ENCODE data around the gene PDE11A.

Gene PDE11A

DNA sequence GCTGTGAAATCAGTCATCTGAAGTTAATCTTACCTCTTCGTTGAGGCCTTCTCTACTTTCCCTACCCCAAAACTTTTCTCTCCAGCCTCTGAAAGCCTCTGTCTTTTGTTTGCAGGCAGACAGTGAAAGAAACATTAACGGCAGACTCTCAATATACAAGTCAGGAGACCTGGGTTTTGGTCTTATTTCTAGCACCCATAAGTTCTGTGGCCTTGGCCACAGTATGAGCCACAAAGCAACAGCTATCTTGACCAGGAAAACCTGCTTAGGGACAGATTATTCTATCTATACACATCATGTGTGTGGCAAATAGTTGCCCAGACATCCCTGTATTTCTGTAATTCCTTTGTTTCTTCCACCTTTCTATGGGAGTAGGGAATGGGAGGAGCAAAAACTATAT is 361.7 kb downstream of the PDE11A start:
- in situ Hi-C loops (cut with MboI; ENCODE audit: low sequenced_read_pairs): no loop called here
- Histone ChIP-seq H3K27me3 (ENCODE audit: low read depth) (no peaks in the 10 kb centered on the region), H3K4me1 (peaks cover 45% of the 10 kb centered on the region), H3K9me3 (no peaks in the 10 kb centered on the region), H3K36me3 (replicated peaks) (no peaks in the 10 kb centered on the region), H3K4me3 (no peak overlapping the region)
- no peak for DNase-seq (ENCODE audit: low spot score in 2 of 2)

DNA sequence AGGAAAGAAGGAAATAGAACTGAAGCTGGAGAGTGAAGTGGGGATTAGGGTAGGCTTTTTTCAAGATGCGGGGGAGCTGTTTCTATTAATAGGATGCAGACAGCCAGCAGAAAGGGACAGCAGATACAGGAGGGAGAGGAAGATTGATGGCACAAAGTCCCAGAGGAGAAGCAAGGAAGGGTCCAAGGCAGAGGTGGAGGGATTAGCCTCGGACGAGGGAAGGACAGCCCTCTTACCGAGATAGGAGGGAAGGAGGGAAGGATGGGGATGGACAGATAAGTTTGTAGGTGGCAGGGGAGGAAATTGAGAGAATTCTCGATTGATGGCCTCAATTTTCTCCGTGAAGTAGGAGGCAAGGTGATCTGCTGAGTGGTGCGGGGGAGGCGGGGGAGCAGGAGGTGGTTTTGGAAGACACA is 362.6 kb downstream of the PDE11A start:
- in situ Hi-C loops (cut with MboI; ENCODE audit: low sequenced_read_pairs): no loop called here

DNA sequence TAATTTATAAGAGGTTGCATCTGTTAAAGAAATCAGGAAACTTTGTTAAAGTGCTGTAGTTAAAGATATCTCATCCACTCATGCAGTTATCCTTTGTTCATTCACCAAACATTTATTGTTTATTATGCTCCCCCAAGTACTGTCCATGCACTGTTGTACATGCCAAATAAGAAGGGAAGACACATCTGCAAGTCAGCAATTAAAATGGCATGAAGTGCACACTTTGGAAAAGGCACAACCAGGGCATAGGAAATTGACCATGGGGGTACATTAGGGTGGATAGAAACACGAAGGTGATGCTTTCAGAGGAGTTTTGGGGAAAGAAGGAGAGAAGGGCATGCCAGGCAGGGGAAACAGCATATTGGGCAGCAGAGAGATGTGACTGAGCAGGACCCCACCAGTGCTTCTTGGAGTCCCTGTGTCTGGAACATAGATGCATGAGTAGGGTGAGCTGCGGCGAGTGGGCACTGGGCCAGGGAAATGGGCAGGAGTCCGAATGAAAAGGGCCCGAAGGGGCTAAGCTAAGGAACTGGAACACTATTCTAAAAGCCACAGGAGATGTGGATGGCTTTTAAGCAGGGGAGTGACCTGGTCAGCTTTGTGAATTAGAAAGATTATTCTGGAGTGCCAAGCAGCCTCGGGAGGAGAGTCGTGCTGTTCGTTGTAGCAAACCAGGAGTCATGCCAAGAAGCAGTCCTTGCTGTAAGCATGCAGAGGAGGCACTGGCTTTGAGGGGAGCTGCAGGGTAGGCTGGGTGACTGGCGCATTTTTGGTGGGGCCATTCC is 363.7 kb downstream of the PDE11A start:
- in situ Hi-C loops (cut with MboI; ENCODE audit: low sequenced_read_pairs): no loop called here
- DNase-seq (ENCODE audit: low spot score in 2 of 2): no peak
- H3K4me3 ChIP-seq: no peak overlapping the region
- H3K27me3 ChIP-seq (ENCODE audit: low read depth): no peaks in the 10 kb centered on the region
- peaks cover 56% of the 10 kb centered on the region for H3K4me1 ChIP-seq
- H3K9me3 ChIP-seq: no peaks in the 10 kb centered on the region
- no peaks in the 10 kb centered on the region for H3K36me3 ChIP-seq (replicated peaks)

More for the DNA sequence above, 362.6 kb downstream of the PDE11A start:
- Histone ChIP-seq H3K9me3 (no peaks in the 10 kb centered on the region), H3K4me3 (no peak overlapping the region), H3K36me3 (replicated peaks) (no peaks in the 10 kb centered on the region), H3K4me1 (peaks cover 53% of the 10 kb centered on the region), H3K27me3 (ENCODE audit: low read depth) (no peaks in the 10 kb centered on the region)
- DNase-seq (ENCODE audit: low spot score in 2 of 2): no peak

- in situ Hi-C loops (cut with MboI; ENCODE audit: low sequenced_read_pairs): no loop called here
- H3K9me3 ChIP-seq: no peaks in the 10 kb centered on the region
- no peaks in the 10 kb centered on the region for H3K27me3 ChIP-seq (ENCODE audit: low read depth)
- H3K4me3 ChIP-seq: no peak overlapping the region
- H3K36me3 ChIP-seq (replicated peaks): no peaks in the 10 kb centered on the region
- peaks cover 56% of the 10 kb centered on the region for H3K4me1 ChIP-seq
- DNase-seq (ENCODE audit: low spot score in 2 of 2): no peak
Measured at GRCh38 chr2:177708106-177708505, 364.5 kb downstream of the PDE11A start.

DNA sequence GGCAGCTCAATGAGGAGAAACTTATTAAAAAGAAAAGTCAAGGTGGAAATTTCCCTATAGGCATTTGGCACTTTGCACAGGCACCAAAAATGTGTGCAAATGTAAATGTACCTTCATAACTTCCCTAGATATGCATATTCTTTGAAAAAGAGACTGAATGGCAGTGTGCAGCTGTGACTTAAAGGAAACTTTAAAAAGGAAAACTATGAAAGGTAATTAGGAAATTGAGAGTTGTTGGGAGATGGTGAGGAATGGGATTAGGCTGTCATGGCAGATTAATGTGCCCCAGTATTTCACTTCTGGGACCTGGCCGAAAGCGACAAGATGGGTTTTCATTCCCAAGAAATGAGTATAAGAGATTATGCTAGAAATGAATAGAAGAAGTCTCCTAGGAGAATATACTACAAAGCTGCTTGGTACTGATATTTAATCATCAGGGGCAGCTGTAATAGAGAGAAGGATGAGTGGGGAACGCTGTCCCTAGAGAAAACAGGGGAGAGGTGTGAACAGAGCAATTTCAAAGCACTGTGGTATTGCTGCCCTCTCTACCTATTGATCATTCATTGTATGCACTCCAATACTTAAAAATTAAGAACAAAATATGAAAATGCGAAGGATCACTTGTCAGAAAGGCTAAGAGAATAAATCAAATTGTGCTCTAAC is 366.9 kb downstream of the PDE11A start:
- peak; percentile 57 to 91 for DNase-seq (ENCODE audit: low spot score in 2 of 2)
- in situ Hi-C loops (cut with MboI; ENCODE audit: low sequenced_read_pairs): no loop called here
- Histone ChIP-seq H3K36me3 (replicated peaks) (no peaks in the 10 kb centered on the region), H3K27me3 (ENCODE audit: low read depth) (no peaks in the 10 kb centered on the region), H3K4me1 (peaks cover 35% of the 10 kb centered on the region), H3K4me3 (no peak overlapping the region), H3K9me3 (no peaks in the 10 kb centered on the region)

DNA sequence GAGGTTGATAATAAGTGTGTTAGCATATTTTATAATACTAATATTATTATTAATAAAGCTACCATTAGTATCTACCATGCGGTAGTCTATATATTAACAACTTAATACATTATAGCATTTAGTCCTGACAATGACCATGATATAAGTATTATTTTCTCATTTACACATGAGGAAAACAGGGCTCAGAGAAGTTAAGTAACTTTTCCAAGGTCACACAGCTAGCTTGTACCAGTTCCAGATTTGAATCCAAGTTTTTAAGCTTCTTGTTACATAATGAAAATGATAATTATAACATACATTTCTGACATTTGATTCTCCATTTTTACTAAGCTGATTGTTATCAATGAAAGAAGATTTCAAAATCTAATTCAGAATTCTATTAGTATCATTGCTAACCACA is 369.4 kb downstream of the PDE11A start:
- Histone ChIP-seq H3K4me3 (no peak overlapping the region), H3K27me3 (ENCODE audit: low read depth) (no peaks in the 10 kb centered on the region), H3K36me3 (replicated peaks) (no peaks in the 10 kb centered on the region), H3K4me1 (peaks cover 21% of the 10 kb centered on the region), H3K9me3 (no peaks in the 10 kb centered on the region)
- no peak for DNase-seq (ENCODE audit: low spot score in 2 of 2)
- in situ Hi-C loops (cut with MboI; ENCODE audit: low sequenced_read_pairs): no loop called here

- no peak overlapping the region for H3K4me3 ChIP-seq
- H3K36me3 ChIP-seq (replicated peaks): no peaks in the 10 kb centered on the region
- H3K4me1 ChIP-seq: no peaks in the 10 kb centered on the region
- H3K27me3 ChIP-seq (ENCODE audit: low read depth): no peaks in the 10 kb centered on the region
- in situ Hi-C loops (cut with MboI; ENCODE audit: low sequenced_read_pairs): no loop called here
- no peak for DNase-seq (ENCODE audit: low spot score in 2 of 2)
- no peaks in the 10 kb centered on the region for H3K9me3 ChIP-seq
Measured at GRCh38 chr2:177698281-177698680, 374.3 kb downstream of the PDE11A start.

GRCh38 chr2:177694348-177694747 is 378.2 kb downstream of the PDE11A start:
- in situ Hi-C loops (cut with MboI; ENCODE audit: low sequenced_read_pairs): no loop called here

DNA sequence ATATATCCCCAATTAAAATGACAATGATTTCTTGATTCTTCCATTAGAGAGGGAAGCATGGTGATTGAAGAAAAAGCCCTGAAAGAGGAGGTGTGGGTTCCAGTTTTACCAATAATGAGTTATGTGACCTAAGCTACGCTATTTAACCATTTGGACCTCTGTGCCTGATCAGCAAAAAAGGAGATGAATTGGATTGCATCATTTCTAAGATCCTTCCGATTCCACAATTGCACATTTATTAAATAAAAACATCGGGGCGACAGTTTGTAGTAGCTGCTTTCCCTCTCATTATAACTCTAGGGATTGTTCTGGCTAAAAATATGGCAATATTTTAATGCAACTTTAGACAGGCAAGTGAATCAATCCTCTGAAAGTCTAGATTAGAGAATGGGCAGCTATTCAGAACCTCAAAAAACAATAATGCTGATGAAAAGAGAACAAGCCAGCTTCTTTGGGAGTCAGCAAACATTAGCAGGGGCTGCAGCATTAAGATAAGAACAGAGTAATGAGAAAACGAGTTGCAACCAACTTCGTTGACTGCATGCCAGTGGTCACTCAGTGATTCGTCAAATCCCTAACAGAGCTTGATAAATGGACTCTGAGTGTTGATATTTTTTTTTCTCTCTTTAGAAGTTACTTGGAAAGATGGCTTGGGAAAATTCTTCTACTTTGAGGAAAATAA is 378.8 kb downstream of the PDE11A start:
- no peak for DNase-seq (ENCODE audit: low spot score in 2 of 2)
- H3K9me3 ChIP-seq: no peaks in the 10 kb centered on the region
- in situ Hi-C loops (cut with MboI; ENCODE audit: low sequenced_read_pairs): no loop called here

More at GRCh38 chr2:177694348-177694747, 378.2 kb downstream of the PDE11A start:
- Histone ChIP-seq H3K36me3 (replicated peaks) (no peaks in the 10 kb centered on the region), H3K4me3 (no peak overlapping the region), H3K9me3 (no peaks in the 10 kb centered on the region), H3K4me1 (peaks cover 17% of the 10 kb centered on the region), H3K27me3 (ENCODE audit: low read depth) (no peaks in the 10 kb centered on the region)
- no peak for DNase-seq (ENCODE audit: low spot score in 2 of 2)

DNA sequence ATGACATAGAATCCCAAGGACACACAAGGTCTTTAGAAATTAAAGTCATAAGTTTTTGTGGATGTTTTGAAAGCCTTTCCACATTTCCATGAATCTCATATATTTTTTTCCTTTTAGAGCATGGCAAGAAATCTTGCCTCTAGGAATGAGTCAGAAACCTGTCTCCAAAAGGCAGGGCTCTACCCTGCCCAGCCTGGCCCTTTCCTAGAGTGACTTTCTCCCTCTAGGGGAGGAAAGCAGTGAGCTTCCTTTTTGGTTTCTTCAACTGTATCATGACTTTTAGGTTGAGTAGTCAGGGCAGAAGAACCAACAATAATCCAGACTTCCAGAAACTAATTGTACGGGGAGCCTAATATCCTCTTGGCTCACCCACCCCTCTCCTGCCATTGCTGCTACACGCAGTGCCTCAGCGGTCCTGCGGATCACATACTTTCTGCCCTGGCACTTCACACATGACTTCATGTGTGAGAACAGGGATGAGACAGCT is 379.8 kb downstream of the PDE11A start:
- in situ Hi-C loops (cut with MboI; ENCODE audit: low sequenced_read_pairs): no loop called here
- Histone ChIP-seq H3K9me3 (no peaks in the 10 kb centered on the region), H3K27me3 (ENCODE audit: low read depth) (no peaks in the 10 kb centered on the region), H3K4me1 (peaks cover 17% of the 10 kb centered on the region), H3K4me3 (no peak overlapping the region), H3K36me3 (replicated peaks) (no peaks in the 10 kb centered on the region)
- no peak for DNase-seq (ENCODE audit: low spot score in 2 of 2)

More for the DNA sequence above, 378.8 kb downstream of the PDE11A start:
- no peak overlapping the region for H3K4me3 ChIP-seq
- no peaks in the 10 kb centered on the region for H3K36me3 ChIP-seq (replicated peaks)
- no peaks in the 10 kb centered on the region for H3K27me3 ChIP-seq (ENCODE audit: low read depth)
- peaks cover 17% of the 10 kb centered on the region for H3K4me1 ChIP-seq

GRCh38 chr2:177692042-177692782 is 380.4 kb downstream of the PDE11A start:
- DNase-seq (ENCODE audit: low spot score in 2 of 2): no peak
- Histone ChIP-seq H3K36me3 (replicated peaks) (no peaks in the 10 kb centered on the region), H3K4me3 (no peak overlapping the region), H3K9me3 (no peaks in the 10 kb centered on the region), H3K27me3 (ENCODE audit: low read depth) (no peaks in the 10 kb centered on the region), H3K4me1 (peaks cover 17% of the 10 kb centered on the region)
- in situ Hi-C loops (cut with MboI; ENCODE audit: low sequenced_read_pairs): no loop called here

- Histone ChIP-seq H3K9me3 (no peaks in the 10 kb centered on the region), H3K4me1 (peaks cover 17% of the 10 kb centered on the region), H3K4me3 (no peak overlapping the region), H3K36me3 (replicated peaks) (no peaks in the 10 kb centered on the region), H3K27me3 (ENCODE audit: low read depth) (no peaks in the 10 kb centered on the region)
- in situ Hi-C loops (cut with MboI; ENCODE audit: low sequenced_read_pairs): no loop called here
- DNase-seq (ENCODE audit: low spot score in 2 of 2): no peak
Measured at GRCh38 chr2:177691177-177691576, 381.4 kb downstream of the PDE11A start.

GRCh38 chr2:177689623-177690022 is 383.0 kb downstream of the PDE11A start:
- in situ Hi-C loops (cut with MboI; ENCODE audit: low sequenced_read_pairs): no loop called here
- Histone ChIP-seq H3K27me3 (ENCODE audit: low read depth) (no peaks in the 10 kb centered on the region), H3K9me3 (no peaks in the 10 kb centered on the region), H3K4me3 (no peak overlapping the region), H3K4me1 (peaks cover 19% of the 10 kb centered on the region), H3K36me3 (replicated peaks) (no peaks in the 10 kb centered on the region)
- DNase-seq (ENCODE audit: low spot score in 2 of 2): no peak

Measured in HAP-1 (cell line).